Loucy (cell line): Measurements from ENCODE around the gene TBX1.

Experiments used
- EZH2phosphoT487 ChIP-seq: fragments of 200-600 bp; IDR thresholded peaks from 2 replicates; pipeline ENCODE4 v1.6.1; 2018; ENCODE audit warnings: antibody characterized with exemption, mild to moderate bottlenecking, moderate library complexity, borderline replicate concordance
- TF ChIP-seq, protein P1 (sequence below): fragments of 200-600 bp; sonication (generic); conservative IDR thresholded peaks from 2 replicates; pipeline ENCODE4 v1.5.1; 2014; ENCODE audit warnings: mild to moderate bottlenecking, antibody characterized with exemption, low read length

DNA sequence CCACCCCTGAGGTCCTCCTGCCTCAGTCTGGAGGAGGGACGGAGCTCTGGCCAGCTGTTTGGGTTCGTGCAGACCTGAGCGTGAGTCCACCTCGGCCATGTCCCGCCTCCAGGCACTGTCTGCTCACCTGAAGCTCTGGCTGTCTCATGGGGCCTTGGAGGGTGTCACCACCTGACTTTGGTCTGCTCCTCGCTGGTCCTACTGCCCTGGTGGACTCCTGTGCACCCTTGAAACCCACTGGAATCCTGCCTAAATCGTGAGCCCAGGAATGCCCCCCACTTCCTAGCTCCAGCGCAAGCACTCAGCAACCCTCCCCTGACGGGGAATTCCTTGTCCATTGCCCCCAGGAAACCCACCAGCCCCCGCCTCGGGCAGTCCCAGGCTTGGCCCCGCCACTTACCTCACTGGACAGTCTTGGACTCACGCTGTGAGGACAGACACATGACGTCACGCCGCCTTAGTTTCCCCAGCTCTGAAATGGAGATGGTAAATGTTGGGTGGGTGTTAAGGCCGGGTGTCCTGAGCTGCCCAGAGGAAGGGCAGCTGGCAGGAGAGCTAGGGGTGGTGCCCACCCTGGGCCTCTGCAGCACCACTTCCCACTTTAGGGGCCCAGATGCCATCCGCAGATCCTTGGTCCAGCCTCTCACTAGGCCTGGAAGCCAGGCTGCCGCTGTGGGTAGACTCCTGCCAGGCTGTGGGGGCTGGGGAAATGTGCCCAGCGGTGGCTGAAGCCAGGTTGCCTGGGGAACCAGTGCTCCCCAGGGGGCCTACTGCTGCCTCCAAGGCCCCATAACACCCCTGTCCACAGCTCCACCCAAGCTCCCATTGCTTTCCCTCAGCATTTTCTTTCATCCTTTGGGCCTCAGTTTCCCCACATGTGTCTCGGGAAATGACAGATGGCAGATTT lies 18.2 kb upstream of the TBX1 start:
- TF ChIP-seq, protein P1, sequence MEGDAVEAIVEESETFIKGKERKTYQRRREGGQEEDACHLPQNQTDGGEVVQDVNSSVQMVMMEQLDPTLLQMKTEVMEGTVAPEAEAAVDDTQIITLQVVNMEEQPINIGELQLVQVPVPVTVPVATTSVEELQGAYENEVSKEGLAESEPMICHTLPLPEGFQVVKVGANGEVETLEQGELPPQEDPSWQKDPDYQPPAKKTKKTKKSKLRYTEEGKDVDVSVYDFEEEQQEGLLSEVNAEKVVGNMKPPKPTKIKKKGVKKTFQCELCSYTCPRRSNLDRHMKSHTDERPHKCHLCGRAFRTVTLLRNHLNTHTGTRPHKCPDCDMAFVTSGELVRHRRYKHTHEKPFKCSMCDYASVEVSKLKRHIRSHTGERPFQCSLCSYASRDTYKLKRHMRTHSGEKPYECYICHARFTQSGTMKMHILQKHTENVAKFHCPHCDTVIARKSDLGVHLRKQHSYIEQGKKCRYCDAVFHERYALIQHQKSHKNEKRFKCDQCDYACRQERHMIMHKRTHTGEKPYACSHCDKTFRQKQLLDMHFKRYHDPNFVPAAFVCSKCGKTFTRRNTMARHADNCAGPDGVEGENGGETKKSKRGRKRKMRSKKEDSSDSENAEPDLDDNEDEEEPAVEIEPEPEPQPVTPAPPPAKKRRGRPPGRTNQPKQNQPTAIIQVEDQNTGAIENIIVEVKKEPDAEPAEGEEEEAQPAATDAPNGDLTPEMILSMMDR: no peak
- TF ChIP-seq EZH2phosphoT487: no peak
